HPDE6-E6E7 (cell line): Measurements from ENCODE around the gene SMURF1.

Source experiments
- DNase-seq: peaks from one replicate; pipeline ENCODE4 v3.0.0; 2011; ENCODE audit warnings: missing footprints; ENCODE audit errors: extremely low spot score

SMURF1 gene

DNA sequence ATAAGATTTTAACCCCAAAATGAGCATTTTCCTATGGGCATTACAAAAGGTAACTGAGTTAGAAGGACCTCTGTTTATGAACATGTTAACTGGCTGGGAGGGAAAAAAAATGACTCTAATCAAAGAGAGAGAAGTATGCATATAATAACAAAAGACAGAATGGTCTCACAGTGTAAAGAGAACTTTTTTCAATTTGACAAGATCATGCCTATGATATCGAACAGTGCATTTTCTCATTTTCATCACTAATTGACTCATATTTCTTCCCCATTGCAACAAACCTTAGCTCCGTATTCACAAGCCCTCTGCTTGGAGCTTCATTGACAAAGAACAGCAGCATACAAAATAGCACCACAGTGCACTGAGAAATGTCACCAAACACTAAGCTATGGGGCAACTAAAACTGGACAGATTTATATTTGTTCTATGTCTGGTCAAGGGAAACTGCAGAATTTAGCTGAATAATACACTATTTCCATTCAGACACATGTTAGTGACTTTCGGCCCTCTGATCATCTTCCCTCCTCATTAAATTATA is 45.6 kb downstream of the SMURF1 start:
- no peak for DNase-seq

DNA sequence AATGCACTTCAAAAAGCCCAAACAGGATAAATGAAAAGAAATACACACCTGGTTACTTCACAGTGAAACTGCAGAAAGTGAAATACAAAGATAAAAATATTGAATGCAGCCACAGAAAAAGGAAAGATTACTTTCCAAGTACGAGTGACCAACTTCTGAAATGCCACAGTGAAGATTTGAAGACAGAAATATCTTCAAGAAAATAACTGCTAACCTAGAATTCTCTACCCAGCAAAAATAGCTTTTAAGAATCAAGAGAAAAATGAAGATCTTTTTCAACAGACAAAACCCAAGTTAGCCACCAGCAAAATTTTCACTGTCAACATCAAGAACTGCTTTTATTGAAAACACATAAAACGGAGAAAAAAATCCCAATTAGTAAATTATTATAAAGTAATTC is 46.2 kb downstream of the SMURF1 start:
- no peak for DNase-seq

DNA sequence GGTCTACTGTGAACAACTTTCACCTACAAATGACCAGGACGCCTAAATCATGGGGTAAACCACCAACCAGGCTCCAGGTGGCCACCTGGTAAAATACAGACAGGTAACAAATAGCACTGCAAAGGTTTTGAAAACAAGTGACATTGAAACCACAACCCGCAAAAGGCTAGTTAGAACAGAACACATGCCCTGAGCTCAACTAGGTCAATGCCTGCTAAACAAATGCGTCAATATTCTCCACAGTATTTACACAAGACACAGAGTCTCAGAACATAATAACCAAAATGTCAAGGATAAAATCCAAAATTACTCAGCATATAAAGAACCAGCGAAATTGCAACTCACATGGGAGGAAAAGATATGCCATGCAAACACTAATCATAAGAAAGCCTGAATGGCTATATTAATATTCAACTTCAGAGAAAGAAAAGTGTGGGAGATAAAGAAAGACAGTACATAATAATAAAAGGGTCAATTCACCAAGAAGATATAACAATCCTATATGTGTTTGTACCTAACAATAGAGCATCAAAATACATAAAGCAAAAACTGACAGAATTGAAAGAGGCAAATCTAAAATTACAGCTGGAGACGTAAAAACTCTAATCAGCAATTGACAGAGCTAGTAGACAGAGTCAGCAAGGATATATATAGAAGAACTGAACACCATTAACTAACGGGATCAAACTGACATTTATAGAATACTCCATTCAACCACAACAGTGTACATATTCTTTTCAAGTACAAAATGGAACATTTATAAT is 47.6 kb downstream of the SMURF1 start:
- DNase-seq = no peak

DNA sequence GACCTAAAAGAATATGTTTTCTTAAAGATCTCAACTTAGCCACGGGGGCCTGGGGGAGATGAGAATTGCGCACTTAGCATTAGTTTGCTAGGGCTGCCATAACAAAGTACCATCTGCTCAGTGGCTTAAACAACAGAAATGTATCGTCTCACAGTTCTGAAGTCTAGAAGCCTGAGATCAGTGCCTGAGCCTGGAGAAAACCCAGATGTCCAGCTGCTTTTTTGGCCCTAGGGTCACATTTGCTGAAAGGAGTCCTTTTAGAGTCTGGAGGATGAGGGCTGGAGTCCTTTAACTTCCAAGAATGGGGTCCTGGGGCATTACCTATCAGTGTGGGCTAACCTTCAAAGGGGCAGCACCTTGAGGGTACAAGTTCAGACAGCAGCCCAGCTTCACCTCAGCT is 48.2 kb downstream of the SMURF1 start:
- DNase-seq = no peak

DNA sequence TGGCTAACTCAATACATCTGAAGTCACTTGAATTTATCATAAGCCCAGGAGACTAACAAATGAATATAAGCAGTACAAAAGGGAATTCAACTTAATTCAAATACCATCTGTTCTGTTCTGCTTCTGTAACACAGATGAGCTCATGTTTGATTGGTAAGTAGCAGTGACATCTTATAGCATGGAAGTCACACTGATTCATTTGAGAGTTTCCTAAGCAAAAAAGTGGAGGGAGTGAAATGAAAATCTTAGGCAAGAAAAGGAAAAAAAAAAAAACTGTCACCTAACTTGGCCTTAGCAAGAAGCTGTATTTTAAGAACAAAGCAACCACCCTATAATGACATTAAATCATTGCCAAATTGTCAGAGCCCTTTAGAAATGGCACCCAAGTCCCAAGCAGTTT is 49.5 kb downstream of the SMURF1 start:
- DNase-seq = no peak

DNA sequence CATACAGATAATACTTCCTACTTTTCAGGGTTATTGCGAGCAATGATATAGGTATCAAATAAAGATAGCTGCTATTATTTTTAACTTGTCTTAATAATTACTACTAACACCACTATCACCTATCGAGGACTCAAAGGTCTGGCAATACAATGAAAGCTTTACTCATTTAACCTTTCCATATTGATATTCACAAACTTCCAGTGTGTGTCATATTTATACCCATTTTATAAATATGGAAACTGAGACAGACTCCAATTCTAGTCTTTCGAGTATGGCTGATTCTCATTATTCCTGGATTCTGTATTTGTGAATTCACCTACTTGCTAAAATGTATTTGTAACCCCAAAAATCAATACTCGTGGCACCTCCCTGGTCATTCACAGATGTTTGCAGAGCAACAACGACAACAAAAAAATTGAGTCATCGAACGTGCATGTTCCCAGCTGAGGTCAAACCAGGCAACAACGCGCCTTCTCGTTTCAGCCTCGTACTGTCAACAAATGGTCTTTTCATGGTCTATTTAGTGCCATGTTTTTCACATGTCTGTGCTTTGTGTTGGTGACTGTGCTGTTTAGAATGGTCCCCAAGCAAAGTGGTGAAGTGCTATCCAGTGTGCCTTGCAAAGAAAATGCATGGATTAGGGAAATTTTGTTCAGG is 51.7 kb downstream of the SMURF1 start:
- no peak for DNase-seq

DNA sequence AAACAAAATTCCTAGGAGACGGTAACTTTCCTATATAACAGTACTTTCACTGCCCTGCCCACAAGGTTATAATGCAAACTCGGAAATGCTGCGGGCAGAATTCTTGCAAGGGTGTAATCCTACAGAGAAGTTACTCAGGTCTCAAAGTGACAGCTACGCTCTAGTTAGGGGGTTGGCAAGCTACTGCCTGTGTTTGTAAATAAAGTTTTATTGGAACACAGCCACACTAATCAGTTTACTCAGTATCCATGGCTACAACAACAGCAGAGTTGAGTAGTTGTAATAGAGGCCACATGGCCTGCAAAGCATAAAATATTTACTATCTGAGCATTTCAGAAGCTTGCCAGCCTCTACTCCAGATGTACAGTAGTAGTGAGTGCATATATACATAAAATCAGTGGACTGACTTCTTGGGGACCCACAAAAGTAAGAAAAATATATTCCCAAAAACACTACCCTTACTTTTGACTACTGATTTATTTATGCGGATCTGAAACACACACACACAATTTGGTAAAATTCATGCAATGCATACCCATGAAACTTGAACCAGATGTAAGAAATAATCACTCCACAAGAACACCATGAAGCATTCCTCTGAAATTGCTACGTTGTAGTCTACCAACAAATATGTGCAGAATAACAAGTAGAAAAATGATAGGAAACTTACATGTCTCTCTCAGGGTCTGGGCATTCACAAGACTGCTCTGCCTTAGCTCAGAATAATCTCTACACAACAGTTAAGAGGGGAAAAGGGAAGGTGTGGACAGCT is 53.0 kb downstream of the SMURF1 start:
- no peak for DNase-seq

DNA sequence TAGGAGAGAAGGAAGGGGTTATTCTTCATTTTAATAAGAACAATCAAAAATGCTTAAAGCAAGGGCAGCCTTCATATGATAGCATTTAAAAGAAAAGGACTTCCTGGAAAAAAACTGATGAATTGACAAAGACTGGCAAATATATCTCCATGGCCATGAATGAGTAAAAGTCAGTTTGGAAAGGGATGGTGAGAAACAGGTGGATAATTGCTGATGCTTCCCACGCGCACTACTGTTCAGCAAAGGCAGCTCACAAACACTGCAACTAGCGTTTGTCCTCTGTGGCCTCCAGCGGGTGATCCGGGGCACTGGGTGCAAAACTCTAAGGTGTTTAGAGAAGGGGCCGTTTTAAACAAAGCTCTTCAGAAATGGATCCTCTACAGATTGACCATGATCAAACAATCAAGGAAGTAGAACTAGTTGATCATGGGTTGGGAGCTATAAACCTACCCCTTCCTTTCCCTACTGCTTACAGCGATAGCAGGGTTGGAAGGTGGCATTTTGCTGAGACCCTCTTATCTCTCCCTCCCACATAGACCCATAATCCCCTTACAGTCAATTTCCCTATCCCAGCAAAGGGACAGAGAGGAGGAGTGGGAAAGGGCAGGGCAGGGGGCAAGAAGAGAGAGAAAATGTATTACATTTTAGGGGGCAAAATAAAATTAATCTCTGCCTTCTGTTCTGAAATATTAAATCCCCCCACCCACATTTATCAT is 53.8 kb downstream of the SMURF1 start:
- DNase-seq = no peak

DNA sequence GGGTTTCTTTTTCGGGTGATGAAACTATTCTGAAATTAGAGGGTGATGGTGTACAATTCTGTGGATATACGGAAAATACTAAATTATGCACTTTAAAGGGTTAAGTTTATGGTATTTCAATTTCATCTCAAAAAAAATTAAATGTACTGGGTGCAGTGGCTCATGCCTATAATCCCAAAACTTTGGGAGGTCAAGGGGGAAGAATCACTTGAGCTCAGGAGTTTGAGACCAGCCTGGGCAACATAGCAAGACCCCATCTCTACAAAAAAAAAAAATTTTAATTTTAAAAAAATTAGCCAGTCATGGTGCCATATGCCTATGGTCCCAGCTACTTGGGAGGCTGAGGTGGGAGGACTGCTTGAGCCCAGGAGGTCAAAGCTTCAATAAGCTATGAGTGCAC is 57.0 kb downstream of the SMURF1 start:
- DNase-seq = no peak

DNA sequence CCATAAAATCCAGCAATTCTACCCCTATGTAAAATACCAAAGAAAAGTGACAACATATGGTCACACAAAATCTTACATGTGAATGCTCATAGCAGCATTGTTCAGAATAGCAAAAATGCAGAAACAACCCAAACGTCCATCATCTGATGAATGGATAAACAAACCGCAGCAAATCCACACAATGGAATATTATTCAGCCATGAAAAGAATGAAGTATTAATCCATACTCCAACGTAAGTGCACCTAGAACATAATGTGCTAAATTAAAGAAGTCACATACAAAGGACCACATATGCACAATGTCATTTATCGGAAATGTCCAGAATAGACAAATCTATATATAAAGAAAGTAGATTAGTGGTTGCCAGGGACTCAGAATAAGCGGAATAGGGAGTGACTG is 57.4 kb downstream of the SMURF1 start:
- no peak for DNase-seq

DNA sequence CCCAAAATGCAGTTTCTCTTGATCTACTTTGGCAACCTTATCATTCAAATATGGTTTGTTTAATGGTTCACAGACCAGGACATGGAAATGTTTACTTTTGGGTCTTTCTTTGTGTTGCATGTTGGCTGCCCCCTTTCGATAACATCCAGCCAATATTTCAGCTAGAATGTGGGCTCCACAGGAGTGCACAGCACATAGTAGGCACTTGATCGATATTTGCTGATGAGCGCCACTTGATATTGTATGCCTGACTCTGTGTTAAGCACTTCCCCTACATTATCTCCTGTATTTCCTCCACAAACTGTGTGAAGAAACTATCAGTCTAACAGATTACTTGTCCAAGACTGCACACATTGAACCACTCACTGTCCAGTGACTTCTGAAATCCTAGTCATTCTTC is 60.2 kb downstream of the SMURF1 start:
- no peak for DNase-seq

DNA sequence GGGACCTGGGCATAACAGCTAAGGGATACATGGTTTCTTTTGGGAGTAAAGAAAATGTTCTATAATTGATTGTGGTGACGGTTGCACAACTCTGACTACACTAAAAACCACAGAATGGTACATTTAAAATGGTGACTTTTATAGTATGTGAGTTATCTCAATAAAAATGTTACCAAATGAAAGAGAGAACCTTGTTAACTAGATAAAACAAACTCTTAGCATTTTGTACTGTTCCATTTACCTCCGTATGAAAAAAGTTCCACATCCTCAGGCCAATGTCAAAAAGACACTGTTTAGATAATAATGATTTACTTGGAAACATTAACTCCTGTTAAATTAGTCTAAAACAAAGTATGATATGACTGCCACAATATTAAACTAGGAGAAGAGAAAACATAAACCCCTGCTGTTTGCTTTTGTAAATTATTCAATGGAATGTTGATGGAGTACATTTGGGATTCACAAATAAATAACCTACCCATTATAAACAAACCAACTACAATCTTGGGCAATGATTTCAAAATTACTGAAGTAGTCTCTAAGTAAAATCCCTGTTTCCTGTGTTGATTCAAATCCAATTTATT is 60.7 kb downstream of the SMURF1 start:
- DNase-seq = no peak

DNA sequence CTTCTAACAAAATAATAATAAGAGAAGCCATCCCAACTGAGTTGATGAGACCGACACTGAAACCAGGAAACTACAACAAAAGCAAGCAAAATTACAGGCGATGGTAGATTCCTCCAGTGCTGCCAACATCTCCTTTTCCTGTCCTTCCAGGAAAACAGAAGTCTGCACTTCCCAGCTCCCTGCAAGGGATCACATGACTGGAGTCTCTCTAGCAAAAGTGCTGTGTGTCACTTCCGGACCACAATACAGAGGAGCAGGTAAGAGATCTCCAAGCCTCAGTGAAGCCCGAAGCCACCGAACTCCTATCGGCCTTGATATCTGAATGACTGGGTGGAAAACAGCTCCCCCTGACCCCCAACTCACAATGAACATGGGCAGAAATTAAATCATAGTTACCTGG is 63.2 kb downstream of the SMURF1 start:
- no peak for DNase-seq

DNA sequence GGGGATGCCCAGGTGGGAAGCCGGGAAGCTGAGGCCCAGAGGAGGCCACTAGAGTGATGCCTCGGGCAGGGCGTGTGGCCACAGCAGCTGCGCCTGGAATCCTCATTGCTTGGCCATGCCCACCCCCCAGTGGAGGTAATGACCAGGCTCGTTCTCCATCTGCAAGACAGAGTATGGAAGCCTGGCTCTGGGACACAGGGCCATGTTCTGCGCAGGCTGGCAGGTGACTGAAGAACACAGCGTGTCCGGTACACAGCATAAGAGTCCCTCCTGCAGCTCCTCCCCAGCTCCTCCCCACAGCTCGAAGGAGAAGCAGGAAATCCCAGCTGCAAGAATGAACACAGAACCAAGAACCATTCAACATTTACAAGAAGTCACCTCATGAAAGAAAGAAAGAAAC is 64.8 kb downstream of the SMURF1 start:
- no peak for DNase-seq

DNA sequence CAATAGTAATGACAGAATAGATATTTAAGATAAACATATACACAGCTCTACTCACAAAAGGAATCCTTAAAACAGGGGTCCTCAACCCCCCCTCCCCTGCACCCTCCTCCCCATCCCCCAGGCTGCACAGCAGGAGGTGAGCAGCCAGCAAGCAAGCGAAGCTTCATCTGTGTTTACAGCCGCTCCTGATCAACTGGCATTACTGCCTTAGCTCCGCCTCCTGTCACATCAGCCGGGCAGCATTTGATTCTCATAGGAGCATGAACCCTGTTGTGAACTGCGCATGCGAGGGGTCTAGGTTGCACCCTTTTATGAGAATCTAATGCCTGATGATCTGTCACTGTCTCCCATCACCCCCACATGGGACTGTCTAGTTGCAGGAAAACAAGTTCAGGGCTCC is 65.5 kb downstream of the SMURF1 start:
- DNase-seq = no peak

DNA sequence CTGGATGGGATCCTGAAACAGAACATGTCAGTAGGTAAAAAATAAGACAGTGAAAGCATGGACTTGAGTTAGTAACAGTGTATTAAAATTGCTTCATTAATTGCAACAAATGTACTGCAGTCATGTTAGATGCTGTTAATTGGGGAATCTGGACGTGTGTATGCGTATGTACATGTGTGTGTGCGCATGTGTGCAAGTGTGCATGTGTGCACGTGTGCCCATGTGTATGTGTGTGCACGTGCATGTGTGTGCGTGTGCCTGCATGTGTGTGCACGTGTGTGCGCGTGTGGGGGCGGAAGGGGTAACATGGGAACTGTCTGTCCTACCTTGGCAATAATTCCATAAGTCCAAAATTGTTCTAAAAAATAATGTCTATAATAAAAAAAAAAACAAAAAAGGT is 67.3 kb downstream of the SMURF1 start:
- no peak for DNase-seq

DNA sequence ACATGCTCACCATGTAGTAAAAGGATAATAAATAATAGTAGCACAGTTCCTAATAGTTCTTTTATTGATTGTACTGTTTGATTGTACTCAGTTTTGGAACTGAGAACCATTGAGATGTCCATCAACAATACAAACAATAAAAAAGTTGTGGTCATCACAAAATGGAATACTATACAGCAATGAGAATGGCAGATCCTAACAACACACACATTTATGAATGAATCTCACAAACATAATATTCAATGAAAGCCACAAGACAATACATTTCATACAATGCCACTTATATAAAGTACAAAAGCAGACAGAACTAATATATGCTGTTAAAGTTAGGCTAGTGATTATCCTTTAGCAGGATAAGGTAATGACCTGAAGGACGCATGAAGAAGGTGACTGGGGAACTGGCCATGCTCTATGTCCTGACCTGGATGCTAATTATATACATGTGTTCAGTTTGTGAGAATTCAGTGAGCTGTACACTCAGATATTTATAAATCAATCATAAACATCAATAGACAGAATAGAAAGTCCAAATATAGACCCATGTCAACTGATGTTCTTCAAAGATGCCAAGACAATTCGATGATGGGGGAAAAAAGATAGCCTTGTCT is 70.0 kb downstream of the SMURF1 start:
- DNase-seq = no peak

DNA sequence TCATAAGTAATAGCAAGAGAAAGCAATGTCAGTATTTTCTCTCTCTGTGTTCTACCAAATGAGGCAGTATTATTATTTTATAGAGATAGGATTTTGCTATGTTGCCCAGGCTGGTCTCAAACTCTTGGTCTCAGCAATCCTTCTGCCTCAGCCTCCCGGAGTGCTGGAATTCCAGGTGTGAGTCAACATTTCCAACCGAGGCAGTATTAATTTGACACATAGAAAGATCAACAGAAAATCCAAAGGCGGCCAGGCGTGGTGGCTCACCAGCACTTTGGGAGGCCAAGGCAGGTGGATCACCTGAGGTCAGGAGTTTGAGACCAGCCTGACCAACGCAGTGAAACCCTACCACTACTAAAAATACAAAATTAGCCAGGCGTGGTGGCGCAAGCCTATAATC is 71.8 kb downstream of the SMURF1 start:
- no peak for DNase-seq

DNA sequence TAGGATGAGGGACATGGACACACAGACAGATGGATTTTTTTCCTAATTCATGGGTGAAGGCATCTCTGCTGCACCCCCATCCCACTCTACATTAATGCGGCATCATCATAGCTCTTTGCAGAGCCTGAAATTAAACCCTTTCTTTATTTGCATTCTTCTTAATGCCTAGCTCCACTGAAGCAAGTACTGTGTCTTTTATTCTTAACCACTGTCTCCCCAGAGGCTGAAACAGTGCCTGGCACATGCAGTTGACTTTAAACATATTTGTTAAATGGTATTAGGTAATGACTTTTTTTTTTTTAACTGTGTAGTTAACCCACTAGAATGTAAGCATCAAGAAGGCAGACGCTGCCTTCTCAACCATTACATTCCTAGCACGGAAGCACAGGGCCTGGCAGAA is 73.5 kb downstream of the SMURF1 start:
- DNase-seq = no peak

DNA sequence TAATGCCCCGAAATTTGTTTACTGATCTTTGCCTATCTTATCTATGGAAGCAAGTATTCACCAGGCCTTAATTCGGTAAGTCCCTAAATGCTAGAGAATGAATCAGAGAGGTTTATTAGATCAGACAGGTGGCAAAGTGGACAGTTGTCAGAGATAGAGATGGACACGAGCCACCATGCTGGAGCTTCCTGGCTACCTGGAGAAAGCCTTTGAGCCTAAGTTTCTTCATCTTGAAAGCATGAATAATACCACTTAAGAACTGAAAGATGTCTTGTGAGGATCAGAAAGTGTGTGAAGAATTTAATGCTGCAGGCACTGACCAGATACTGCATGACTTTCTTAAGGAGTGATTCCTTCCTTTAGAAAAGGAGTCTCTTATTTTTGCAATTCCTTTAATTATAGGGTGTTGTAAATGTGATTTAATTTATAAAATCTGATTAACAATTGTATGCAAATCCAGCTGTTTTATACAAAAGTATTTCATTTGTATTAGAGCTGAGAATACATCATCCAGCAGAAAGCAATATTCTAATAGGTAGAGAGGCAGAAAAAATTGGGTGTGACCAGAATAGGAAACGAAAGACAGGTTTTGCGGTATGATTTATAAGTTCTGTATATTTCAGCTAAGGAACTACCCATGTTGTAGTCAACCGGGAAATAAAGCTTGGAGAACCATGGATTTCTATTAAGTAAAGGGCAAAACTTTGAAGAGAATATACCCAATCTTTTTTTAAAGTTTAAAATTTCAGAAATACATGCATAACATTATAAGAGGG is 82.7 kb downstream of the SMURF1 start:
- DNase-seq = no peak
